NCI-H1417 treated with DMSO at 0.1 percent for 48 hours (cell line): ENCODE data around the gene CDX1.
"Not testable (repeated sequence)": the region's sequence is repeated elsewhere in the genome, so short reads cannot be mapped to it uniquely, and the experiment has no call there.

Source experiments
- DNase-seq: peaks from one replicate; lab custom pipeline; 2025; lab: John Stamatoyannopoulos, UW

Gene CDX1

DNA sequence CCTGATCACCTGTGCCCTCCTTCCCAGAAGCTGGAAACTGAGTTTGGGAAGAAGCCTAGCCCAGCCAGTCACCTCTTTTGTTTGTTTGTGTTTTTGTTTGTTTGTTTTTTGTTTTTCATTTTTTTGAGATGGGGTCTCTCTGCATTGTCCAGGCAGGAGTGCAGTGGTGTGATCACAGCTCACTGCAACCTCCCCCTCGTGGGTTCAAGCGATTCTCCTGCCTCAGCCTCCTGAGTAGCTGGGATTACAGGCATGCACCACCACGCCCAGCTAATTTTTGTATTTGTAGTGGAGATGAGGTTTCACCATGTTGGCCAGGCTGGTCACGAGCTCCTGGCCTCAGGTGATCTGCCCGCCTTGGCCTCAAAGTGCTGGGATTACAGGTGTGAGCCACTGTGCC lies 67.1 kb downstream of the CDX1 start:
- not testable (repeated sequence) for DNase-seq
